NCI-H128 (cell line): ENCODE measurements around the gene SLC39A11.
"Not testable (repeated sequence)": the region's sequence is repeated elsewhere in the genome, so short reads cannot be mapped to it uniquely, and the experiment has no call there.

Source experiments
- DNase-seq: peaks from one replicate; lab custom pipeline; 2025; ENCODE audit not compliant: unreplicated experiment; lab: John Stamatoyannopoulos, UW

SLC39A11 gene

GRCh38 chr17:73072219-73072962 lies 20.1 kb downstream of the SLC39A11 start:
- no peak for DNase-seq

DNA sequence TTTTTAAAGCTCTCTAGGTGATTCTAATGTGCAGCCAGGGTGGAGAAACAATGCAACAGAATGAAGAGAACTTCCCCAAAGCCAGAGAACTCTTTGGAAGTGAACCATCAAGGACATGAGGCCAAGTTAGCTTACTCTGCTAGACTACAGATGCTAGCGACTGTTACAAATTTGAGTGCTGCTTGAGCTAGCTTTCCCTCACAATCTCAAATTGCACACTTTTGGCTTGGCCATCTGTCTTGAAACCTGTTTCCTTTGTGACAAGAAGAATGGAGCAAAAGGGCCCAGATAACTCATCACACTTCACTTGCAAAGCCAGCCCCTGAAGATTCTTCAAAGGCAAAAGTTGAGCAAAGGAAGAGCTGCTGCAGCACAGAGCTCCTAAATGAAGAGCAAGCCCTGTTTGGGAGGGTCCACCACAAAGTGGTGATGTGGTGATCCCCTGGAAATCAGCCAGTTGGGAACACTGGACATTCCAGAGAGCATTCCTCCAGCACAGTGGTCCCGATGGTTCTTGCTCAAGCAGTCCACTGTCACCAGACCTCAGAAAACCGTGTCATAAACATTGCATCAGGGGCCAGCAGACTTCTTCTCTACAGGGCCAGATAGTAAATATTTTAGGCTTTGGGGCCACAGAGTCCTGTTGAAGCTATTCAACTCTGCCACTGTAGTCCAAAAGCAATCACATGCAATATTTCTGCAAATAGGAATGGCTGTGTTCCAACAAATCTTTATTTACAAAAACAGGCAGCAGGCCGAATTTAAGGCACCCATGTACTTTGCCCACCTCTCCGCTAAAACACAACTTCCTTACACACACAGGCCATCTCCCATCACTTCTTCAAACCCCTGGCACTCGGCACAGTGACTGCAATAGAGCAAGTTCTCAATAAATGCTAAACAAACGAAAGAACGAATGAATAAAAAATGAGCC lies 21.2 kb downstream of the SLC39A11 start:
- no peak for DNase-seq

- no peak for DNase-seq
Observed at GRCh38 chr17:73069841-73070240, 22.6 kb downstream of the SLC39A11 start.

DNA sequence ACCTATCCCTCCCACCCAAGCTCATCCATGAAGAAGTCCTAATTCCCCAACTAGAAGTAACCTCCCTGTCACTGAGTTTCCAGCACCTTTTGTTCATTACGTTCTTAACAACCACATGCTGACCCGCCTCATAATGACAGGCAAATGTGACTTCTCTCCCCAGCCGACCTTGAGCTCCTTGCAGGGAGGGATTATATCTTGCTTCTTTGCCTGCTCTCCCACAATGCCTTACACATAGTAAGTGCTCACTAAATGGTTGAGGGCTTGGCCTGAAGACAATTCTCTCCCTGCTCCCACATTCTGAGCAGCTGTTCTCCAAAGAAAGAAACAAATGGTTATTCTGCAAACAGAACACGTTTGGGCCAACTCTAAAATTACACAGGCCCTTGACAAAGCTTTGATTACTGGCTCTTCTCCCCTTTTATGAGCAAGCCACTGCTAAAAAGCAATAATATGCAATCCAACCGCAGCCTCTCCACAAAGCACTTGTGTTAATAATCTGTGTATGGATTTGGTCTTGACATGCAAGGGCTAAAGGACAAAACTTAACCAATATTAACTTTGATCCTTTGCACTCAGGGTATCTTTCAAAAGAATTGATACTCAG lies 23.2 kb downstream of the SLC39A11 start:
- DNase-seq = no peak

DNA sequence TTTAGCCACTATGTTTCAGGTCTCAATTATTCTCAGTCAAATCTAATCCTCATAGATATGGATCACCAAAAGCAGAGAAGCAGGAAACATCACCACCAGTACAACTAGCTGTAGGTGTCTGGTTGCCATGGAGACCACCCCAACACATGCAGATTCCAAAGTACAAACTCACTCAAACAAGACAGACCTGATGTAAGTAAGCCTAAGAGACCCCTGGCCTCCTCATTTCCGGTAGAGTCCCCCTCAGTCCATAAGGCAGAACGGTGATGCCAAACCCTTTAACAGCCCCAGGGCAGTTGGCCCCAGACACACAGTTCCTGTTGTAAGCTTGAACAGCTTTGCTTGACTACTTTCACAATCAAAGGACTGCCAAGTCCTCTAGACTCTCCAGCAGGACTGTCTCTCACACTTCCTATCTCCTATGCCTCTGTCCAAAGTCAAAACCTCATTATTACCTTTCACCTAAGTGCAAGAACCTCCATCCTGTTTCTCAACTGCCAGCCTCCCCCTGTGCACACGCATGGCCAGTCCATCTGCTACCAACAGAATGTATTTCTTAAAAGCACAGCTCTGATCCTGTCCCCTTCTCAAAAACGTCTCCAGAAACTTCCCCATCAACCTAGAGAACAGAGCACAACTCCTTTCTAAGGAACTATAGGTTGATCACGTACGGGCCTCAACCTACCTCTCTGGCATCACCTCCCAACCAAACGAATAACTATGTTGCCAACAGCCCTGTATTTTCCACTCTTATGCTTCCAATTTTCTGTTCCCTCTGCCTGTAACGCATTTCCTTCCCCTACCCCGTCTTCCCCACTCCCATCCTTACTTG lies 23.9 kb downstream of the SLC39A11 start:
- DNase-seq = no peak

DNA sequence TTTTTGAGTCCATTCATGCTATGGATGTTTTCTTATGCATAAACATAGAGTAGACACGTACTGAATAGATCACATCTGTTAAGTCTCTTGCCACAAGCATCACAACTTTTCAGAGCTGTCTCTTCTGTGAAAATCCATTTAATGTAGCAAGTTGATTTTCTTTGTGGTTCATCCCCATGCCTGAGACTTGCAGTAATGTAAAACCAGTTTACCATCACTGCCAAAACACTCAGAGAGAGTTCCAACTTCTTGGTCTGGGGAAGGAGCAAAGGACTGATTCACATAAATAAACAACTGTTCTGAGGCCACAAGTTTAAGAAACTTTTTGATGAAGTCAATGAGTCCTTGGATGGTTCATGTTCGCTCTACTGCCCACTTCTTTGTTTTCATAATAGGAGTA lies 24.8 kb downstream of the SLC39A11 start:
- not testable (repeated sequence) for DNase-seq

- no peak for DNase-seq
Observed at GRCh38 chr17:73067075-73067474, 25.4 kb downstream of the SLC39A11 start.

GRCh38 chr17:73066148-73066884 lies 26.2 kb downstream of the SLC39A11 start:
- no peak for DNase-seq

- no peak for DNase-seq
Observed at GRCh38 chr17:73065376-73065775, 27.1 kb downstream of the SLC39A11 start.

DNA sequence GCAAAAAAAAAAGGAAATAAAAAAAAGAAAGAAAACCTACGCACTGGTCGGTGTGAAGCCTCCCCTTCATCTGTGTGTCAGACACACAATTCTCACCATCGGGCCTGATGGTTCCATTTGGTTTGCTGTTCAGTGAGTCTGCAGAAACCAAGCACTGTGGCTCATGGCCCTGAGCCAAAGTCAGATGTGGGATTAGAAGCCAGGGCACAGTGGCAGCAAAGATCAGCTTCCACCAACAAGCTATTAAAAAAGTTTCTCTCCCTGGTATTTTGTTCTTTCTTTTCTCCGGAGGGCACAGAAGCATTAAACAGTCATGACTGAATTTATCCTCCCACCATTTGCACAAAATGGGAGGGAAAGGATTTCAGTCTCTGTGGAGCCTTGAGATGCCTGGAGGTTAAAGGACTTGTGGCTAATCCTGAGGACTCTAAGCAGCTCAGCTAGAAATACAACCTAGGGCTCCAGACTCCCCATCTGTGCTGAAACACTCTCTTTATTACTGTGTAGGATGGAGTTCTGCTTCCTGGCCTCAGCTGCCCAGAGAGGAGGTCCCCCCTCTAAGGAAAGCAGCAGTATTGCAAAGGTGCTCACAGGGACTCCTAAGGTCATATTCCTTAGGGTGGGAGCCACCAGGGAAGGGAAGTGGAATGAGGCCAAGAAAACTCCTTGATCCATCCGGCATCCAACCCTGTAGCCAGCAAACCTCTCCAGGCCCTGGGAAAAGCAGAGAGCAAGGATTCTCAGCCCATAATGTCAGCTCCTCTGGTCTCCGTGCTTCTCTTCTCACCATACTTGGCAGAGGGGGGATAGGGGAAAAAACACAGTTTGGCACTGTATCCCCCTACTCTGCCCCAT lies 28.2 kb downstream of the SLC39A11 start:
- no peak for DNase-seq

DNA sequence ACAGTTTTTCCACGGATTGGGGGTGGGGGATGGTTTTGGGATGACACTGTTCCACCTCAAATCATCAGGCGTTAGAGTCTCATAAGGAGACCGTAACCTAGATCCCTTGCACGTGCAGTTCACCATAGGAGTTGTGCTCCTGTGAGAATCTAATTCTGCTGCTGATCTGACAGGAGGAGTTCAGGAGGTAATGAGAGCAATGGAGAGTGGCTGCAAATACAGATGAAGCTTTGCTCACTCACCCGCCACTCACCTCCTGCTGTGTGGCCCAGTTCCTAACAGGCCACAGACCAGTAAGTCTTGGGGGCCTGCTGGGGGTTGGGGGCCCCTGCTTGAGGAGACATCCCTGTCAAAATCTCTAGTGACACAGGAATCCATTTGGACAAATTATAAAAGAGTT lies 29.8 kb downstream of the SLC39A11 start:
- no peak for DNase-seq

- DNase-seq = no peak
Observed at GRCh38 chr17:73061161-73061560, 31.3 kb downstream of the SLC39A11 start.

GRCh38 chr17:73060721-73061120 lies 31.8 kb downstream of the SLC39A11 start:
- no peak for DNase-seq

GRCh38 chr17:73059713-73060112 lies 32.8 kb downstream of the SLC39A11 start:
- DNase-seq = not testable (repeated sequence)

GRCh38 chr17:73058022-73058421 lies 34.5 kb downstream of the SLC39A11 start:
- DNase-seq = no peak

DNA sequence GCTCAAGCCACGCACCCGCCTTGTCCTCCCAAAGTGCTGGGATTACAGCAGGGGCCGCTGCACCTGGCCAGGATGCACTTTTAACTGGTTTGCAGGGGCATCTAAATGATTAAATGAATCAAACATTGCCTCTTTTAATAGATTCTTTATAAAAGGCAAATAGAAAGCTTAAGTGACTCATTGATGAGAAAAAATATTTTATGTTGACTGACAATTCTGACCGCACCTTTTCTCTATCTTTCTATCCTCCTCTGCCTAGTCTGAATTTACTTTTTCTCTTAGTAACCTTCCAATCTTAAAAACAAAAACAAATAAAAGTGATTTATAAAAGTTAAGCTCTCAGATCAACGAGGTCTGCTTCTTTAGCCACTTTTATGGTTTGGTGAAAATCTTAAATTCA lies 35.3 kb downstream of the SLC39A11 start:
- DNase-seq = no peak

GRCh38 chr17:73052923-73053322 lies 39.6 kb downstream of the SLC39A11 start:
- no peak for DNase-seq

GRCh38 chr17:73050797-73051196 lies 41.7 kb downstream of the SLC39A11 start:
- DNase-seq = no peak

GRCh38 chr17:73048170-73048569 lies 44.3 kb downstream of the SLC39A11 start:
- DNase-seq = no peak
